ENCODE results near the gene CCR9. TPM values are rescaled to one million over a fixed set of nuclear protein-coding genes. Genes with fewer than 3 reads are reported as not detected.

The CCR9 gene
- total RNA-seq, 1 donor from 2014 or later = not detected

DNA sequence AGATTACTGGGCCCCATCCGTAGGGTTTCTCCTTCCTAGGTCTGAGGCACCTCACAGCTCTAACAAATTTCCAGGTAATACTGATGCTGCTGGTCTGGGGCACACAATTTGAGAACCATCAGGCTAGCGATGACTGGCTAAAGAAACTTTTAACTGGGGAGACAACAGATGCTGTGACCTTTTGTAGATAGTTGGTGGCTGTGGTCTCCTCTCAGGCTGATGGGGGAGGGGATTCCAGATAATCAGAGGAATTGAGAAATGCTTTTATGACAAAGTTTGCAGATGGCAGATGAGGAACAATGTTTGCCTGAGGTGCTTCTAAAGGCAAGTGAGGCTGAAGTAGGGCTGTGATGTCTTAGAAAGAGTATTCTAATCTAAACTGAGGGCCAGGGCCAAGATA, 13.8 kb upstream of the CCR9 start:
- Mint-ChIP-seq H3K27ac (ENCODE audit: unreplicated experiment) (no peak overlapping the region), H3K27me3 (ENCODE audit: unreplicated experiment) (peaks cover 70% of the 10 kb centered on the region), H3K4me1 (ENCODE audit: unreplicated experiment) (no peaks in the 10 kb centered on the region), H3K4me3 (ENCODE audit: unreplicated experiment) (no peak overlapping the region), H3K36me3 (ENCODE audit: unreplicated experiment) (no peaks in the 10 kb centered on the region), H3K9me3 (ENCODE audit: unreplicated experiment) (no peaks in the 10 kb centered on the region)
- no peak for DNase-seq (ENCODE audit: extremely low spot score, unreplicated experiment)
- TF ChIP-seq, protein P1, sequence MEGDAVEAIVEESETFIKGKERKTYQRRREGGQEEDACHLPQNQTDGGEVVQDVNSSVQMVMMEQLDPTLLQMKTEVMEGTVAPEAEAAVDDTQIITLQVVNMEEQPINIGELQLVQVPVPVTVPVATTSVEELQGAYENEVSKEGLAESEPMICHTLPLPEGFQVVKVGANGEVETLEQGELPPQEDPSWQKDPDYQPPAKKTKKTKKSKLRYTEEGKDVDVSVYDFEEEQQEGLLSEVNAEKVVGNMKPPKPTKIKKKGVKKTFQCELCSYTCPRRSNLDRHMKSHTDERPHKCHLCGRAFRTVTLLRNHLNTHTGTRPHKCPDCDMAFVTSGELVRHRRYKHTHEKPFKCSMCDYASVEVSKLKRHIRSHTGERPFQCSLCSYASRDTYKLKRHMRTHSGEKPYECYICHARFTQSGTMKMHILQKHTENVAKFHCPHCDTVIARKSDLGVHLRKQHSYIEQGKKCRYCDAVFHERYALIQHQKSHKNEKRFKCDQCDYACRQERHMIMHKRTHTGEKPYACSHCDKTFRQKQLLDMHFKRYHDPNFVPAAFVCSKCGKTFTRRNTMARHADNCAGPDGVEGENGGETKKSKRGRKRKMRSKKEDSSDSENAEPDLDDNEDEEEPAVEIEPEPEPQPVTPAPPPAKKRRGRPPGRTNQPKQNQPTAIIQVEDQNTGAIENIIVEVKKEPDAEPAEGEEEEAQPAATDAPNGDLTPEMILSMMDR (IDR thresholded peaks at IDR 0.05) = no peak

DNA sequence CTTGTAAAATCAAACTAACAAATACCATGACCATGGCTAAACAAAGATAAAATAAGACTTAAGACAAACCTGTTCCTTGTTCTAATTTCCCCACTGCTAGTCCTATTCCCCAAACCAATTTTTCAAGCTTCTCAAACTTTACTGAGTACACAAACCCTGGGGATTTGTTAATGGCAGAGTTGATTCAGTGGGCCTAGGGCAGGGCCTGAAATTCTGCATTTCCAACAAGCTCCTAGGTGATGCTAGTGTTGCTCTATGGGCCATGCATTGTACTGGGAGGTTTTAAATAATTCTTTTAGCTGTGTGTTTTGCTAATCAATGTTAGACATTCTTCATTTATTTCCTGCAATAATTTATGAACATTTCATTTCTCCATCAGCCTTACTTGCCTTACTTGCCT, 13.3 kb upstream of the CCR9 start:
- TF ChIP-seq, protein P1 (IDR thresholded peaks at IDR 0.05) = no peak
- Mint-ChIP-seq H3K27ac (ENCODE audit: unreplicated experiment) (no peak overlapping the region), H3K9me3 (ENCODE audit: unreplicated experiment) (no peaks in the 10 kb centered on the region), H3K27me3 (ENCODE audit: unreplicated experiment) (peaks cover 69% of the 10 kb centered on the region), H3K36me3 (ENCODE audit: unreplicated experiment) (no peaks in the 10 kb centered on the region), H3K4me1 (ENCODE audit: unreplicated experiment) (no peaks in the 10 kb centered on the region), H3K4me3 (ENCODE audit: unreplicated experiment) (no peak overlapping the region)
- no peak for DNase-seq (ENCODE audit: extremely low spot score, unreplicated experiment)

DNA sequence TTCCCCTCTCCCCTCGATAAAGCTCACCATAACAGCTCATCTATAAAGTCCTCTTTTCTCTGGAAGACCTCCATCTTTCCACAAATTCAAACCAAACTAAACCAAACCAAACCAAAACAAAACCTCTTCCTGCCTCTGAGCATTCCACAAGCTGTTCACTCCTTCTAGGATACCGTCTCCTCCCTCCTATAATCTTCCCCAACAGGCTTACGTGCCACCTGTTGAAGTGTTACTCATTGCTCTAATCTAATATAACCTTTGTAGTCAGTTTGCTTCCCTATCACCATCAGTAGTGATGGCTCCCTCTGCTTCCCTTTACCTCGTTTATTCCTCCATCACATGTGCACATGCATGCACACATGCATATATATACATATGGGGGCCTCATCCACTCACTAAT, 12.7 kb upstream of the CCR9 start:
- TF ChIP-seq, protein P1 (IDR thresholded peaks at IDR 0.05) = no peak
- no peak for DNase-seq (ENCODE audit: extremely low spot score, unreplicated experiment)
- H3K27ac Mint-ChIP-seq (ENCODE audit: unreplicated experiment) = no peak overlapping the region
- peaks cover 69% of the 10 kb centered on the region for H3K27me3 Mint-ChIP-seq (ENCODE audit: unreplicated experiment)
- no peak overlapping the region for H3K4me3 Mint-ChIP-seq (ENCODE audit: unreplicated experiment)
- no peaks in the 10 kb centered on the region for H3K9me3 Mint-ChIP-seq (ENCODE audit: unreplicated experiment)
- H3K4me1 Mint-ChIP-seq (ENCODE audit: unreplicated experiment) = no peaks in the 10 kb centered on the region
- H3K36me3 Mint-ChIP-seq (ENCODE audit: unreplicated experiment) = no peaks in the 10 kb centered on the region

DNA sequence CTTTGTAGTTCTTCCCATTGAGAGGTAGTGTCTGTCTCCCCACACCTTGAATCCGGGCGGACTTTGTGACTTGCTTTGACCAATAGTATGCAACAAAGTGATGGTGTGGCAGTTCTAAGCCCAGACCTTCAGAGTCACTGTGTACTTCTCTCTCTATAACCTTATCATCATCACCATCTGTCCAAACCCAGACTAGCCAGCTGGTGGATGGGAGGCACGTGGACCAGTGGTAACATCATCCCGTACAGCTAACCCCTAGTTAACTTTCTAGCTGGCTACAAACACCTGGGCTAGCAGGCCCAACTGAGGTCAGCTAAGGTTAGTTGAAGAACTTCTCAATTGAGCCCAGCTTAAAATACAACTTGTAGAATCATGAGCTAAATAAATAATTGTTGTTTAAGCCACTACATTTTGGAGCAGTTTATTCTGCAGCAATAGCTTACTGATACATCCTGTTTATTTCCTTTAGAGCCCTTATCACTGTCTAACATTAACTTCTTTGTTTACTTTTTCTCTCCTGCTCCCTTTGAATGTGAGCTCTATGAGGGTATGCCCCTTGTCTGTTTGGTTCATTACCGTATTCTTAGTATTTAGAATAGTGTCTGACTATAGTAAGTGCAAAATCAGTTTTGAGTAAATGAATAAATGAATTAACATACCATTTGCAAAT, 11.5 kb upstream of the CCR9 start:
- no peak for DNase-seq (ENCODE audit: extremely low spot score, unreplicated experiment)
- H3K27ac Mint-ChIP-seq (ENCODE audit: unreplicated experiment) = no peak overlapping the region
- peaks cover 62% of the 10 kb centered on the region for H3K27me3 Mint-ChIP-seq (ENCODE audit: unreplicated experiment)
- no peaks in the 10 kb centered on the region for H3K36me3 Mint-ChIP-seq (ENCODE audit: unreplicated experiment)
- no peaks in the 10 kb centered on the region for H3K9me3 Mint-ChIP-seq (ENCODE audit: unreplicated experiment)
- TF ChIP-seq, protein P1 (IDR thresholded peaks at IDR 0.05) = no peak
- H3K4me1 Mint-ChIP-seq (ENCODE audit: unreplicated experiment) = no peaks in the 10 kb centered on the region
- H3K4me3 Mint-ChIP-seq (ENCODE audit: unreplicated experiment) = no peak overlapping the region

DNA sequence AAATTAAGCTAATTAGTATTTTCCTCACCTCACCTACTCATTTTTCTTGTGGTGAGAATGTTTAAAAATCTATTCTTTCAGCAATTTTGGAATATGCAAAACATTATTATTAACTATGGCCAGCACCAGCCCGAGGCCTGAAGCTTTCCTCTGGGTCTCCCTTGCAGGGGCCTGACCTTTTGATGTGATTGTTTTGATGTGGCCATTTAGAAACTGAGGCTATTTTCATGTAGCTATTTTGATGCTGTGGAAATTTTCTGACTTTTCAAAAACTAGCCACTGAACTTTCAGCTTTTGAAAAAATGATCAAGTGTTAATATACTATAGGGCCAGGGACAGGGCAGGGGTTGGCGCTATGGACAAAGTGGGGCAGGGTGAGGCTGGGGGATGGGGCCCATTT, 8.2 kb upstream of the CCR9 start:
- peaks cover 46% of the 10 kb centered on the region for H3K27me3 Mint-ChIP-seq (ENCODE audit: unreplicated experiment)
- TF ChIP-seq, protein P1 (IDR thresholded peaks at IDR 0.05) = no peak
- H3K36me3 Mint-ChIP-seq (ENCODE audit: unreplicated experiment) = no peaks in the 10 kb centered on the region
- no peaks in the 10 kb centered on the region for H3K4me1 Mint-ChIP-seq (ENCODE audit: unreplicated experiment)
- no peak for DNase-seq (ENCODE audit: extremely low spot score, unreplicated experiment)
- no peak overlapping the region for H3K27ac Mint-ChIP-seq (ENCODE audit: unreplicated experiment)
- H3K4me3 Mint-ChIP-seq (ENCODE audit: unreplicated experiment) = no peak overlapping the region
- no peaks in the 10 kb centered on the region for H3K9me3 Mint-ChIP-seq (ENCODE audit: unreplicated experiment)

All from osteocyte (in vitro differentiated cells).